GM19438 (cell line): ENCODE data around the gene IL1RAPL1.
"Not testable (repeated sequence)": the region's sequence is repeated elsewhere in the genome, so short reads cannot be mapped to it uniquely, and the experiment has no call there.

Experiments used
- ATAC-seq: cut with Tn5 transposase; IDR thresholded peaks from one replicate; pipeline ENCODE4 v1.9.1; 2021; ENCODE audit warnings: low read depth; ENCODE audit not compliant: unreplicated experiment

IL1RAPL1 gene

DNA sequence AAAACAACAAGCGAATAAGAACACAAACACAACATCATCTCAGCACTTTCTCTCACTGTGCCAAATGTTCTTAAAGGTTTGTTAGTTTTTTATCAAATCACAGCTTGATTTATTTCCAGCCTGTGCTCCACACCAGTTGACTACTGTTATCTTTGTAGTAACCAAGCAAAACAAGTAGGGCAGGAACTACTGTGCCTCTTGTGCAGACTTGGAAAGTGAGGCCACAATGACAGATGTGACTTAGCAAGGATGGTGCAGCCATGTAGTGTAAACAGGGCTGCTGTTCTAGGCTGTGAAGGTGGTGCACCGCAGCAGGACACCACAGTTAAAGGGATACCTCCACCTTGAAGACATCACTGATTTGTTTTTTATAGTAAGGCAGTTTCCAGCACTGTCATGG lies 170.0 kb downstream of the IL1RAPL1 start:
- ATAC-seq: no peak

DNA sequence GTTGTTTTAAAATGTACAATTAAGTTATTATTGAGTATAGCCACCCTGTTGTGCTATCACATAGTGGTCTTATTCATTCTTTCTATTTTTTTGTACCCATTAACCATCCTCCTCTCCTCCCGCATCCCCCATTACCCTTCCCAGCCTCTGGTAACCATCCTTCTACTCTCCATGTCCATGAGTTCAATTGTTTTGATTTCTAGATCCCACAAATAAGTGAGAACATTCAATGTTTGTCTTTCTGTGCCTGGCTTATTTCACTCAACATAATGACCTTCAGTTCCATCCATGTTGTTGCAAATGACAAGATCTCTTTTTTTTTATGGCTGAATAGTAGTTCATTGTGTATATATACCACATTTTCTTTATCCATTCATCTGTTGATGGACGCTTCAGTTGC lies 179.3 kb downstream of the IL1RAPL1 start:
- not testable (repeated sequence) for ATAC-seq

DNA sequence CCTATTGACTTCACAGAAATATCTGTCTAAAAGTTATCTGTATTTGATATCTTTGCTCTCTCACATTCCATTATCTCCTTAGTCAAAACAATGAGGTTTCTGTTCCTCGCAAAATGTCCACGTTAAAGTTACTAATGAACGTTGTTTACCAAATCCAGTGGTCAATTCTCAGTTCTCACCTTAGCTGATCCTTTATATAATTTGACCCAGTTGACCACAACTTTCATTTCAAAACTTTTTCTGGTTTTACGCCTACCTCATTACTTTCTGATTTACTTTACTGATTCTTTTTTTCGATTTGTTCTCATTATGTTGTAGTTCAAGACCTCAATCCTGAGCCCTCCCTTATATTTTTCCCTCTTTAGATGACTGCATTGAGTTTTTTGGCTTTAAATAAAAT lies 186.6 kb downstream of the IL1RAPL1 start:
- ATAC-seq: no peak

- ATAC-seq: no peak
These were observed 200.0 kb downstream of the IL1RAPL1 start for GRCh38 chrX:28787206-28787605.

- not testable (repeated sequence) for ATAC-seq
These were observed 213.4 kb downstream of the IL1RAPL1 start for GRCh38 chrX:28800671-28801070.

GRCh38 chrX:28802625-28803024 lies 215.4 kb downstream of the IL1RAPL1 start:
- ATAC-seq: no peak

DNA sequence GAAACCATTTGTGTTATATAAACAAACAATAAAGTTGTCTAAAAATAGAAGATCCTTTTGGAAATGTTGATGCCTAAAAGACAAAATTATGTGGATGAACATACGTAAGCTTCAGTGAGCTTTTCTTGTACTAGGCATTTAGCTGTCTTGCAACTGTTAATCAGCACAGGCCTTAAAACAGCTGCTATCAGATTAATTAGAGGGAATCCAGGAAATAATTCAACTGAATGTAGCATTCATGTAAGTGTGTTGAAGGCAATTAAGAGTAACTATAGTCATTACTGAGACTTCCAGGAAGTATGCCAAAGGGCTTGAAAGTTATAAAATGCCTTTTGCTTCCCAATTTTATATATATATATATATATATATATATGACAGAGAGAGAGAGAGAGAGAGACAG lies 248.7 kb downstream of the IL1RAPL1 start:
- no peak for ATAC-seq

- no peak for ATAC-seq
These were observed 256.6 kb downstream of the IL1RAPL1 start for GRCh38 chrX:28843817-28844216.

DNA sequence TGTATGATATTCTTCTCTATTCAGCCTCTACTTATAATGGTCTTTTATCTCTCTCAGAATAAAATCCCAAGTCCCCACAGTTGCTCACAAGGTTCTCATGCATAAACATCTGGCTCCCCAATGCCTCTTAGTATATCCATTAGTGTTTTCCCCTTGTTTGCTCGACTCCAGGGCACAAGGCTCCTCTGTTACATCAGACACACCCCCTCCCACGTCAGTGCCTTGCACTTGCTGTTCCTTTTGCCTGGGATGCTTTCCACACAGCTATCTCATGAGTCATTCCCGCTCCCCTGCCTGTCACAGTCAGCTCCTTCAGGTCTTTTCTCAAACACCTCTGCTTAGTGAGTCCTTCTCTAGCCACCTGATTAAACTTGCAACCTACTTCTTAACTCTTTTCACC lies 260.2 kb downstream of the IL1RAPL1 start:
- no peak for ATAC-seq

DNA sequence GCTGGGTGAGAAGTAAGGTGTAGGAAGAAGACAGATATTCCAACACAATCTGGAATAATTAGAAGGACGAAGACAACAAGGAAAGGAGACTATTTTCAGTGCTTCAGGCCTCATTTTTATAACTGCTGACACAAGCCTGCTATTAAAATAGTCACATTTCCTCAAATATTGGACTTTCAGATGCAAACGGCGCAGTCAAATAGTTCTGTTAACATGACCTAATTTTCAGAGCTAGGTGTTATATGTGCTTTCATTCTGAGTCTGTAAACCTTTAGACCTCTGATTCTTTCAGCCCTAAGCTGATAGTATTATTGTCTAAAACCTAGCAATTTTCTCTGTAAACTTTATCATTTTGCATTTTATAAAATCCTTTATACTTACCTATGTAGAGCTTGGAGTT lies 261.5 kb downstream of the IL1RAPL1 start:
- no peak for ATAC-seq

DNA sequence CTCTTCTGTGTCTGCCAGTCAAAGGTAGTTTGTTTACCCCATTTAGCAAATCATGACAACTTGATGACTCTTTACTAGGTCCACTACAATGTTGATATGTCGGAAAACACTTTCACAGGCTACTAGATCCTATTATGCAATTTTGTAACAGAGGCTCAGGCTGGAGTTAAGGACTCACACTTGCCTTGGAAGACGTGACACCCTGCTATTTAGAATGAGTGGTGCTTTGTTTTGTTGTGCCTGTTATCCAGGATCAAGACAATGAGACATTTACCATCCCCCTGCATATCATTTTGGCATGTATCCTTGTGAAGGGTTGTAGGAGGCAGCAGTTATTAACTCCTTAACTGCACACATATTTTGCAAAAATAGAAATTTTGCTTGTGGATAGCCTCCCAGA lies 263.7 kb downstream of the IL1RAPL1 start:
- no peak for ATAC-seq

GRCh38 chrX:28851871-28852270 lies 264.6 kb downstream of the IL1RAPL1 start:
- no peak for ATAC-seq

- ATAC-seq: no peak
These were observed 267.4 kb downstream of the IL1RAPL1 start for GRCh38 chrX:28854637-28855036.

- no peak for ATAC-seq
These were observed 289.2 kb downstream of the IL1RAPL1 start for GRCh38 chrX:28876408-28876807.

GRCh38 chrX:28876901-28877300 lies 289.7 kb downstream of the IL1RAPL1 start:
- ATAC-seq: no peak

DNA sequence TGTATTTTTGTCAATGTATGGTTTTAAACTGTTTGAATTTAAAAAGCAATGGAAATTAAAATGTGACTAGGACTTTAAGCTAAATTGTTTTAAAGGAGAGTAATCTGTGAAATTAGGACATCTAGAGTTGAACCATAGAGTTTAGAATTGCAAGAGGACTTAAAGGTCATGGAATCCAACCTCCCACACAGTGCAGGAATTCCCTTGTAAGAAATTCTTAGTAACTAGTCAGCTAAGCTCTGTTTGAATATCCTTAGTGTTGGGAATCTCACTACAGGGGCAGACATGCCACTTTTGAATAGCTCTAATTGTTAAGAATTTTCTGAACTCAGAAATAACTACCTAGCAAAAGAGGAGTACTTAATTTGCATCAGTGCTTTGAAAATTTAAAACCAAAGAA lies 292.9 kb downstream of the IL1RAPL1 start:
- ATAC-seq: no peak

DNA sequence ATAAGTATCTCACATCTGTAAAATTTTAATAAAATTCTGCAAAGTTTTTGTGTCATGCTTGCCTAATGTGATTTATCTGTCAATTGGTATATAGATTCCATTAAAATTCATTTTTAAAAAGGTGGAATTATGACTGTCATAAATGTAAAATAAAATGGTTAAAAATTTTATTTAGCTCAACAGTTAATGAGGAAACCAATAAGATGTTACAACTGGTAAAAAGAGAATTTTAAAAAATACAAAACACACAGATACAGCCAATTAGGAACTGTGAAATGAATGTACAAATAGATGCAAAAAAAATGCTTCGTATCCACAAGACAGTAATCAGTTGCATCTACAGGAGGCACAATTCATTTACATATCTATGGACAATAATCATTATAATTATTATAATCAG lies 297.6 kb downstream of the IL1RAPL1 start:
- ATAC-seq: no peak

GRCh38 chrX:28888416-28888815 lies 301.2 kb downstream of the IL1RAPL1 start:
- no peak for ATAC-seq

DNA sequence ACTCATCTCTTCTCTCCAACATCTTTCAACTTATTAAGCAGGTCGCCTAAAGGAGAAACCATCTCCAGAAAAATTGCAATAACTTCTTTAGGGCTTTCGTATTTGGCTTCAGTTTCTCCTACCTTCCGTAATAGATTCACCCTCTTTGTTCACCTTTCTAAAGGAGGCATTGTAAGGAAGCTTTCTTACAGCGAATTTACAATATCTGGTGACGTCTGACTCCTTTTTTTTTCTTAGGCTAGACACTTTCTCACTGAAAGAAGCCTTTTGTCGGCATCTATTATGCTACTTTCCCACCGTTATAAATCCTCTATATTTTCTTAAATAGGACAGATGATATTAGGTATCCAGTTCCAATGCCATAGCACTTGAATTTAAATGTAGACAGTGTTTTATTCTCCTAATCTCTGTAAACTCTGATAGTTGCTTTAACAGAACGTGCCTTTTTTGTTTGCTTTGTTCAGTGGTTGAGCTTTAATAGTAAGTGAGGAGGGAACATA lies 302.4 kb downstream of the IL1RAPL1 start:
- ATAC-seq: no peak

DNA sequence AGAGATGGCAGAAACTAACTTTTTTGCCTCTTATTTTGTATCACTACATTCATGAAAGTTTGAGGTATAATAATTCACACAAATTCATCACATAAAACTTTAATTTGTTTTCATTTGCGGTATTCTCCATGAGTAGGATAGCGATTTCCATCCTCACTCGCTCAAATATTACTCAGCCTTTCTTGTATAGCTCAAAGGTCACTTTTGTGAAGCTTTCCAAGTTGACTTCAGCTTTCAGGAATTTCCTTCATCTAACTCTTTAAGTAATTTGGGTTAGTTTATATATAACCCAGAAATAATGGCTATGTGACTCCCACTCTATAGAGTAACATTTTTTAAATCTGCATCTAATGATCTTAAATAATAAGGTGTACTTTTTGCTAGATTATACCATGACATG lies 314.4 kb downstream of the IL1RAPL1 start:
- ATAC-seq: no peak

GRCh38 chrX:28910487-28910886 lies 323.2 kb downstream of the IL1RAPL1 start:
- ATAC-seq: no peak

- ATAC-seq: no peak
These were observed 333.1 kb downstream of the IL1RAPL1 start for GRCh38 chrX:28920153-28920943.

DNA sequence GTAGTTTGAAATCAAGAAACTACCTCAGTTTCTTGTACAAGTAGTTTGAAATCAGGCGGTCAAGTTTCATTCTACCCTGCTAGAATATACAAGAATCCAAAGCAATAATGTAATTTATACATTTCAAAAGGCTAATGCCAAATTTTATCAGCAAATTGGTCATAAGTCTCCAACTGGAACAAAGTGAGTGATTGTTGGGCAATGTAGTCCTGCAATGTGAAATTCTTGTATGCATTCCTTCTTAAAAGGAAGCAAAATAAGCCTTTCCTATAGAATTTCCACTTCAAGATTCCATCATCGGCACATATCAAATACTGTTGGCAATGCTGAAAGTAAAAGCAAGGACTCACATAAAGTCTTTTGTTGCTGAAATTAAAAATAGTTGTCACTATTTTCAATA lies 334.9 kb downstream of the IL1RAPL1 start:
- no peak for ATAC-seq
